ENCODE measurements around the gene TIAM2. TPM values are rescaled to one million over a fixed set of nuclear protein-coding genes. Genes with fewer than 3 reads are reported as not detected.
"Not testable (repeated sequence)": the region's sequence is repeated elsewhere in the genome, so short reads cannot be mapped to it uniquely, and the experiment has no call there.

TIAM2 gene
- total RNA-seq, 2 experiments from 2014 or later, result 19.2 to 21.1 TPM

DNA sequence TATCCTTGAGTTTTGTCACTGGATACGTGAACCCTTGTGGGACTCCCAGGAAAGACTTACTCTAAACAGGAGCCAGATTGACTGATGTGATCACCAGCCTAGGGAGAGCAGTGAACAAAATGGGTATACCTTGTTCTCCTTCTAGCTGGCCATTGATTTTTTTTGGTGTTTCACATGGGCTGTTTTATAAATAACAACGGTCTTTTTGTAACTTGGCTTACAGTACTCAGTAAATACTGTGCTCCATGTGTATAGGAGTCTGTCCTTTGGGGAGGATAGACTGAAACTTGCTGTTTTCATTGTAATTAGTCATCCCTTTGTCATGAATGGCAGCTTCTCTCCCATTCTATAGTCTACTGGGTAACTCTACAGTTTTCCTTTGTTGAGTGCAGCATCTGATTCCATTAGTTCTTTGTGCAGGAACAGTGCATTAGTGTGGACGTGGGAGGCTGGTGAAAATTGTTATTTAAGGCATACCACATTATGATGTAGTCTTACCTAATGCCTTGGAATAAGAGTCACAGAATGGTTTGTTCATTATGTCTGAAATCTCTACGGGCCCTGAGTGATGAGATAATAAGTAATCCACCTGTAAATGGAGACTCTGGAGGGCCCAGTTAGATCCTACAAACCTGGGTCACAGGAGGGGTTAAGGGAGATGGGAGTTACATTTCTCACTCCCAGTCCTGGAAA lies 89.5 kb downstream of the TIAM2 start:
- POLR2A ChIA-PET, result no interaction called here
- CTCF ChIA-PET, result no interaction called here

GRCh38 chr6:155085582-155086257 lies 90.6 kb downstream of the TIAM2 start:
- POLR2A ChIA-PET, result no interaction called here

GRCh38 chr6:155088856-155089255 lies 93.7 kb downstream of the TIAM2 start:
- ChIA-PET CTCF (no interaction called here), POLR2A (no interaction called here)

More at GRCh38 chr6:155085582-155086257, 90.6 kb downstream of the TIAM2 start:
- CTCF ChIA-PET, result no interaction called here

- CTCF ChIA-PET, result no interaction called here
- POLR2A ChIA-PET, result no interaction called here
Measured at GRCh38 chr6:155089746-155090145, 94.6 kb downstream of the TIAM2 start.

DNA sequence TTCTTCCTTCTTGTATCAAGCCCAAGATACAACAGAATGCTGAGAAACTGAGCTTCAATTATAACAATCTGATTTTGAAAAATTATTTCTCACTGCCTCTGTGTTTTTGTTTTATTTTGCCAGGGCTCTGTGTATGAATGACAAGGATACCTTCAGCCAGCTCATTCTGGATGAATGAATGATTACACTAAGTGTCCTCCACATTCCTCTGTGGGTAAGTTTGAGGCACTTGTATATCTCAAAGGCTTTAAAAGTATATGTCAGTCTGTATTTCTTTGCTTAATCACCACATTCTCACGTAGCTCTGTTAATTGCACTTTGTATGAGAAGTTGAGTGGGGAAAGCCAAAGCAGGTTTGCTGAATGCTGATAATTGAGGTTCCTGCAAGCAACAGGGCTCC lies 95.1 kb downstream of the TIAM2 start:
- POLR2A ChIA-PET, result no interaction called here
- CTCF ChIA-PET, result no interaction called here

GRCh38 chr6:155091756-155092155 lies 96.6 kb downstream of the TIAM2 start:
- POLR2A ChIA-PET, result no interaction called here
- CTCF ChIA-PET, result interaction anchor here (1.4 kb wide), 1 partner anchor 11 kb away, joined by 3 read pairs; no protein-coding TSS in a partner anchor

DNA sequence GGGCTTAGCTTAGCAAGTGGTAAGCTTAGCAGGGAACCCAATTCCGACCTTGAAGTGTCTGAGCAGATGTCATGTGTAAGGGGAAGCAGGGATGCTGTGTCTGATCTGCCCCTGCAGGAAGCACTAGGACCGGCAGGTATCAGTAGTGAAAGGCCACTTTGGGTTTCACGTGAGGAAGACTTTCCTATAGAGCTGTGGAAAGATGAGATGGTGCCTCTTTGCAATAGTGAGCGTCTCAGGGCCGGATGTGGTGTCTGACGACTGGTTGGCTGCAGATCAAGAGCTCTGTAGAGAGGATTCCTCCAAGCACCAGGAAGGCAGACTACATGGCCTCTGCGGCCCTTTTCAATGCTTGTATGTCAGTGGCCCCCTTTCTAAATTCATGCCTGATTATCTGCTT lies 98.3 kb downstream of the TIAM2 start:
- ChIA-PET POLR2A (interaction anchor here (0.6 kb wide), 1 partner anchor 43 kb away, joined by 3 read pairs; no protein-coding TSS in a partner anchor), CTCF (no interaction called here)

DNA sequence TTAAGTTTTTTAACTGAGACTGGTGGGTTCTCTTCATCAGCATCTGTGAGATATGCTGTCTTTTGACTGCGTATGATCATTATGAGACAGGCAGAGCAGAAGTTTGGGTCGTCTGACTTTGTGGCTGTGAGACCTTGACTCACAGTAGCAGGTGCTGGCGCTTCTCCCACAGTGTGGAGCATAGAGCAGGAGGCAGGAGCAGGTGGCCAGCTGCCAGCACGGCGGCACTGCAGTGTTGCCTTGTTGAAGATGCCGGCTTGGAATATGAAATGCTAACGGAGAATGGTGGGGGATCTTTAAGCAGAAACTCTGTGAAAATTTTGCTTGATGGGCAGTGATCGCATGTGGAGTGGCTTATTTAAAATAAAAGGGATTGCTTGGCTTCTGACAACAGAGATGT lies 105.0 kb downstream of the TIAM2 start:
- CTCF ChIA-PET, result no interaction called here

DNA sequence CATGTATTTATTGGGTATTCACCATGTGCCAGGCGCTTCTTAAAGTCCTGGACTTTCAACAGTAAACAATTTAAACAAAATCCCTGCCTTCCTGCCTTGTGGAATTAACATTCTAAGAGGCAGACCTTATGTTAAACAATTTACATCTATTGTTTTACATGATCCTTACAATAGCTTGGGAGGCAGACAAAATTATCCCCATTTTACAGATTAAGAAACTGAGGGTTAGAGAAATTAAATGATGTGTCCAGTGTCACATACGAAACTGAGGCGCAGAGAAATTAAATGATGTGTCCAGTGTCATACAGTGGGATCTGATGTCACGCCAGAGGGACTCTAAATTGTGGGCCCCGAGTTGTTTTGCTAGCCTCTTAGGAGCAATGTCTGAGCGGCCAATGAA lies 105.5 kb downstream of the TIAM2 start:
- POLR2A ChIA-PET, result no interaction called here
- CTCF ChIA-PET, result no interaction called here

More for the DNA sequence above, 105.0 kb downstream of the TIAM2 start:
- POLR2A ChIA-PET, result no interaction called here

GRCh38 chr6:155103083-155103645 lies 108.0 kb downstream of the TIAM2 start:
- CTCF ChIA-PET, result not testable (repeated sequence)
- POLR2A ChIA-PET, result interaction anchor here (0.6 to 0.7 kb wide), 2 partner anchors 14 to 394 kb away, joined by 5 to 6 read pairs; no protein-coding TSS in a partner anchor

- CTCF ChIA-PET, result no interaction called here
- POLR2A ChIA-PET, result interaction anchor here (0.6 to 0.7 kb wide), 2 partner anchors 13 to 393 kb away, joined by 5 to 6 read pairs; no protein-coding TSS in a partner anchor
Measured at GRCh38 chr6:155103816-155104366, 108.8 kb downstream of the TIAM2 start.

DNA sequence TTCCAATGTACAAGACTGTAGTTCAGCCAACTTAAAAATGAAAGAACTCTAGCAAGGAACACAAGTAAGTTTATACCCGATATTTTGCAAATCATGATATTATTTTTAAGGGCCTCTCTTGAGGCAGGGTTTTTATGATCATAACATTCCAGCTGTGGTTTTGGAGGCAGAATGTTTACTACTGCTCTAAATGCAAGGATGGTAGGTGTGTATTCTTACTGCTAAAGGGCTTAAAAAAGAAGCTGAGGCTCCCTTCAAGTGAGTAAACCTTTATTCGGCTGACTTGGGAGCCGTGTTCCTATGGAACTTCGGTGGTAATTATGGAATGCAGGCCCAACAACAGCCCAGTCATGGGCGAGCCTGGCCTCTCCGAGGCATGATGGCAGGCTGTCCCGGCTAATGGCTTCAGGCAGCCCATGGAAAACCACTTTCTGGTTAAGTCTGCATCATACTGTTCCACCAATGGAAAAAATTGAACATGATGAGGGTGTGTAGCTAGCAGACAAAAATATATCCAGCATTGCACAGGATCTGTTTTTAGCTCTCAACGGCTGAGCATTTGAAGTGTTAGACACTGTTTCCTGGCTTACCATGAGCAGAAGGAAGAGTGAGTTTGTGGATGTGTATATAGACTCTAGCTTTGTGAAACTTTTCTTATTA lies 111.5 kb downstream of the TIAM2 start:
- CTCF ChIA-PET, result interaction anchor here (0.6 kb wide), 1 partner anchor 114 kb away, joined by 4 read pairs; no protein-coding TSS in a partner anchor
- POLR2A ChIA-PET, result interaction anchor here (0.6 kb wide), 1 partner anchor 35 kb away, joined by 5 read pairs; no protein-coding TSS in a partner anchor

- CTCF ChIA-PET, result interaction anchor here (0.6 kb wide), 1 partner anchor 115 kb away, joined by 4 read pairs; no protein-coding TSS in a partner anchor
- POLR2A ChIA-PET, result interaction anchor here (0.6 kb wide), 1 partner anchor 36 kb away, joined by 5 read pairs; no protein-coding TSS in a partner anchor
Measured at GRCh38 chr6:155107432-155108069, 112.4 kb downstream of the TIAM2 start.

- ChIA-PET CTCF (no interaction called here), POLR2A (no interaction called here)
Measured at GRCh38 chr6:155108070-155108820, 113.1 kb downstream of the TIAM2 start.

DNA sequence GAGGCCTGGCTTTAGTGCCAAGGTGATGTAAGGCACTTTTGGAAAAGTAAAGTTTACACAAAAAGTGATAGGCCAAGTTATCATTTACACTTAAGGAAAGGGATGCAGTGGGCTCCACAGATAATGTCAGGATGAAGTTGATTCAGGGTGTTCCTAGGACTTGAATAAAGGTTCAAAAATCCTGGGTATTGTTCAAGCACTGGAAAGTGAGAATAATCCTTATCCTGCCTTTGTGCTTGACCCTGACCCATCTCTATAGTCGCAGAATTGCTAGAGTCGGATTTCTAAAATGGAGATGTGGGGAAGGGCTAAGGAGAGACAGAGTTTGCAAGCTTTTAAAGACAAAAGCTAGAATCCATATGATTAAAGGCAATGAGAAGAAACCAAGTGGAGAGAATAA lies 115.6 kb downstream of the TIAM2 start:
- ChIA-PET POLR2A (no interaction called here), CTCF (no interaction called here)

DNA sequence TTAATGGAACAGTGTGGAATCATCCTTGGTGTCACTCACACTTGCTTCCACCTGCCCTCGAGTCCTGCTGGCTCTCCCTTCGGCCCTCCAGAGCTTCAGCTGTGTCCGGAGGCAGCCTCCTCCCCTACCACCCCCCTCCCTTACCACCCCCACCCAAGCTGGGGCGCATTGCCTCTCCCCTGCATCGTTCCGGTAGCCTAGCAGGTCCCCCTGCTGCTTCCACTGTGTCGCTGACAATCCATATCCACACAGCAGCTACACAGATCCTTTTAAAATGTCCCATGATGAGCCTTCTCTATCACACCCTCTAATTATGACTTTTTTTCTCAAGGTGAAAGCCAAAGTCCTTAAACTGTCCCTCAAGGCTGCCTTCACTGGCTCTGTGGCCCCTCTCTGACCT lies 117.6 kb downstream of the TIAM2 start:
- POLR2A ChIA-PET, result no interaction called here
- CTCF ChIA-PET, result no interaction called here

- ChIA-PET CTCF (no interaction called here), POLR2A (interaction anchor here (0.6 kb wide), 1 partner anchor 42 kb away, joined by 3 read pairs; no protein-coding TSS in a partner anchor)
Measured at GRCh38 chr6:155115893-155116570, 120.9 kb downstream of the TIAM2 start.

- ChIA-PET CTCF (no interaction called here), POLR2A (interaction anchor here (0.6 kb wide), 2 partner anchors 13 to 41 kb away, joined by 3 to 5 read pairs; no protein-coding TSS in a partner anchor)
Measured at GRCh38 chr6:155116571-155116910, 121.4 kb downstream of the TIAM2 start.
